Natural killer cell (primary cell): ENCODE measurements around the gene CES4A. TPM values are rescaled to one million over a fixed set of nuclear protein-coding genes. Genes with fewer than 3 reads are reported as not detected.
A peak's percentile ranks its signal among the peaks of the same experiment; 100 is the strongest.

Experiments
- ATAC-seq, 3 donors: fragments of 150-1000 bp in 2 of 3; fragments of 200-7000 bp in 1 of 3; cut with Tn5 transposase; 1 replicate in 1 of 3; 2 replicates in 2 of 3; pipeline ENCODE4 v1.10.0; 2021; ENCODE audit warnings: mild to moderate bottlenecking in 2 of 3, moderate library complexity in 2 of 3
- DNase-seq, 2 donors: peaks; one replicate each; pipeline versions ENCODE4 v3.0.0 to v3.0.0-alpha.2; 2013 to 2021; ENCODE audit warnings: mixed read lengths in 1 of 2
- H3K27ac ChIP-seq: one replicate; pipeline ENCODE4 v1.5.1; 2013; ENCODE audit warnings: mild to moderate bottlenecking, low read length
- H3K27me3 ChIP-seq: one replicate; pipeline ENCODE4 v1.6.1; 2013; ENCODE audit warnings: low read length; ENCODE audit not compliant: control insufficient read depth, insufficient read depth
- H3K36me3 ChIP-seq: one replicate; pipeline ENCODE4 v1.6.1; 2013; ENCODE audit warnings: low read length; ENCODE audit not compliant: control insufficient read depth, insufficient read depth
- H3K4me1 ChIP-seq: one replicate; pipeline ENCODE4 v1.6.1; 2013; ENCODE audit warnings: low read length; ENCODE audit not compliant: control insufficient read depth, insufficient read depth
- H3K4me3 ChIP-seq: one replicate; pipeline ENCODE4 v1.5.1; 2013; ENCODE audit warnings: low read length
- H3K9me3 ChIP-seq: one replicate; pipeline ENCODE4 v1.6.1; 2013; ENCODE audit warnings: low read length; ENCODE audit not compliant: control insufficient read depth, insufficient read depth
- H3K27ac Mint-ChIP-seq, 2 donors: one replicate each; pipeline ENCODE4 v1.8.0; 2022; ENCODE audit warnings: mild to moderate bottlenecking in 2 of 2, mixed read lengths in 2 of 2, moderate library complexity in 1 of 2
- H3K27me3 Mint-ChIP-seq, 2 donors: one replicate each; pipeline ENCODE4 v1.8.0; 2022; ENCODE audit warnings: low read depth in 2 of 2, mixed read lengths in 2 of 2
- H3K36me3 Mint-ChIP-seq: one replicate; pipeline ENCODE4 v1.8.0; 2022; ENCODE audit warnings: mixed read lengths
- H3K4me1 Mint-ChIP-seq, 2 donors: one replicate each; pipeline ENCODE4 v1.8.0; 2022; ENCODE audit warnings: mixed read lengths in 2 of 2
- H3K4me3 Mint-ChIP-seq: one replicate; pipeline ENCODE4 v1.8.0; 2022; ENCODE audit warnings: mild to moderate bottlenecking, moderate library complexity, mixed read lengths
- H3K9me3 Mint-ChIP-seq, 2 donors: one replicate each; pipeline ENCODE4 v1.8.0; 2022; ENCODE audit warnings: mixed read lengths in 2 of 2
- CTCF ChIP-seq: fragments of 200-600 bp; IDR thresholded peaks from one replicate; pipeline ENCODE4 v1.8.0; 2022; ENCODE audit warnings: antibody characterized with exemption
- WGBS: methylation state at CpG from one replicate; pipeline ENCODE4 v1.1.7; 2013; ENCODE audit warnings: missing lambda C conversion rate; ENCODE audit not compliant: insufficient coverage; 5-methylcytosine and 5-hydroxymethylcytosine counted together
- intact Hi-C: fragments of 100-400 bp; cut with micrococcal nuclease; formaldehyde crosslinking; loops from one replicate; pipeline ENCODE4 v1.14.2; 2022
- total RNA-seq, 4 donors: library from RNA; stranded (reverse); fragments of 120-200 nt in 1 of 4; gene quantifications; one replicate each; pipeline versions ENCODE4 v1.2.3 to v1.2.4, GENCODE V29; 2013 to 2022

Gene CES4A
- total RNA-seq, 3 donors from 2014 or later (not counting 1 experiment from before 2014, with no cell fraction given): 7.5 to 9.0 (median 8.8) TPM

- no peaks in the 10 kb centered on the region for H3K9me3 Mint-ChIP-seq
- ATAC-seq (peak; percentile 71 to 89 (median 84)), DNase-seq (peak; percentile 31 to 72)
- no peak within 1 kb of the TSS for H3K27ac Mint-ChIP-seq
- intact Hi-C loops: no loop called here
- TF ChIP-seq CTCF: peak; percentile 61
- Histone ChIP-seq H3K27me3 (no peaks in the 10 kb centered on the region), H3K27ac (no peak within 1 kb of the TSS), H3K36me3 (no peaks in the 10 kb centered on the region), H3K9me3 (no peaks in the 10 kb centered on the region), H3K4me3 (no peak within 1 kb of the TSS), H3K4me1 (peaks cover 3% of the 10 kb centered on the region)
- H3K36me3 Mint-ChIP-seq: no peaks in the 10 kb centered on the region
- H3K4me3 Mint-ChIP-seq: no peak within 1 kb of the TSS
- peaks cover 0 to 9% of the 10 kb centered on the region in 2 donors for H3K4me1 Mint-ChIP-seq
- peaks cover 12 to 16% of the 10 kb centered on the region in 2 donors for H3K27me3 Mint-ChIP-seq
- 79% methylated on average over 16 of the region's 16 CpGs for WGBS
These were observed 27.2 kb upstream of the CES4A start, which contains the start of gene CES3 for GRCh38 chr16:66961065-66961744. Gene CES3, plus strand, starts transcription at chr16:66961266. Its CDS starts 42 bp downstream, at chr16:66961308.

- ATAC-seq (no peak), DNase-seq (no peak)
- Histone ChIP-seq H3K4me1 (peaks cover 3% of the 10 kb centered on the region), H3K4me3 (no peak overlapping the region), H3K9me3 (no peaks in the 10 kb centered on the region), H3K36me3 (no peaks in the 10 kb centered on the region), H3K27ac (no peak overlapping the region), H3K27me3 (no peaks in the 10 kb centered on the region)
- intact Hi-C loops: no loop called here
- peaks cover 12 to 16% of the 10 kb centered on the region in 2 donors for H3K27me3 Mint-ChIP-seq
- H3K36me3 Mint-ChIP-seq: no peaks in the 10 kb centered on the region
- TF ChIP-seq CTCF: no peak
- H3K4me1 Mint-ChIP-seq: peaks cover 0 to 9% of the 10 kb centered on the region in 2 donors
- 27% methylated on average over 5 of the region's 5 CpGs for WGBS
- H3K4me3 Mint-ChIP-seq: no peak overlapping the region
- no peaks in the 10 kb centered on the region for H3K9me3 Mint-ChIP-seq
- no peak overlapping the region for H3K27ac Mint-ChIP-seq
These were observed 26.5 kb upstream of the CES4A start for GRCh38 chr16:66961914-66962313.

- H3K27ac Mint-ChIP-seq: no peak overlapping the region
- H3K4me1 ChIP-seq: peaks cover 3% of the 10 kb centered on the region
- peaks cover 7 to 10% of the 10 kb centered on the region in 2 donors for H3K27me3 Mint-ChIP-seq
- no peaks in the 10 kb centered on the region for H3K9me3 ChIP-seq
- H3K36me3 Mint-ChIP-seq: no peaks in the 10 kb centered on the region
- 78% methylated on average over 6 of the region's 6 CpGs for WGBS
- no peak for ATAC-seq
- no peaks in the 10 kb centered on the region for H3K27me3 ChIP-seq
- H3K4me3 Mint-ChIP-seq: no peak overlapping the region
- H3K9me3 Mint-ChIP-seq: no peaks in the 10 kb centered on the region
- H3K4me3 ChIP-seq: no peak overlapping the region
- no peak for DNase-seq
- H3K27ac ChIP-seq: no peak overlapping the region
- H3K36me3 ChIP-seq: no peaks in the 10 kb centered on the region
- intact Hi-C loops: no loop called here
- peaks cover 0 to 9% of the 10 kb centered on the region in 2 donors for H3K4me1 Mint-ChIP-seq
- no peak for TF ChIP-seq CTCF
These were observed 24.3 kb upstream of the CES4A start for GRCh38 chr16:66964049-66964448.

GRCh38 chr16:66968847-66969246, 19.5 kb upstream of the CES4A start:
- Mint-ChIP-seq H3K4me1 (no peaks in the 10 kb centered on the region), H3K4me3 (no peak overlapping the region), H3K27ac (no peak overlapping the region), H3K9me3 (no peaks in the 10 kb centered on the region), H3K27me3 (peaks cover 7 to 10% of the 10 kb centered on the region in 2 donors), H3K36me3 (no peaks in the 10 kb centered on the region)
- Histone ChIP-seq H3K4me3 (no peak overlapping the region), H3K4me1 (no peaks in the 10 kb centered on the region), H3K9me3 (no peaks in the 10 kb centered on the region), H3K27me3 (no peaks in the 10 kb centered on the region), H3K36me3 (no peaks in the 10 kb centered on the region), H3K27ac (no peak overlapping the region)
- ATAC-seq (no peak), DNase-seq (no peak)
- 85% methylated on average over 5 of the region's 5 CpGs for WGBS
- intact Hi-C loops: no loop called here
- no peak for TF ChIP-seq CTCF
